GM23338 (cell line): ENCODE measurements around the gene THADA. TPM values are rescaled to one million over a fixed set of nuclear protein-coding genes. Genes with fewer than 3 reads are reported as not detected.

ENCODE experiments used
- ATAC-seq: fragments of 200-7000 bp; cut with Tn5 transposase; 3 replicates; pipeline ENCODE4 v1.9.1; 2020
- DNase-seq: peaks from one replicate; pipeline ENCODE4 v3.0.0-alpha.2; 2015; ENCODE audit warnings: low spot score
- H2AFZ ChIP-seq: fragments of 200-600 bp; sonication (generic); 2 replicates; pipeline ENCODE4 v1.8.0; 2016; ENCODE audit warnings: antibody characterized with exemption, mild to moderate bottlenecking, moderate library complexity
- H3F3A ChIP-seq: fragments of 200-600 bp; sonication (generic); replicated peaks from 2 replicates; pipeline ENCODE4 v1.8.0; 2017; ENCODE audit warnings: antibody characterized with exemption, mixed run types, low read depth
- H3K27ac ChIP-seq: fragments of 200-600 bp; sonication (generic); 2 replicates; pipeline ENCODE4 v1.6.1; 2016; ENCODE audit warnings: low read depth
- H3K27me3 ChIP-seq: fragments of 200-600 bp; sonication (generic); 2 replicates; pipeline ENCODE4 v1.8.0; 2016; ENCODE audit warnings: mild to moderate bottlenecking, mixed run types, moderate library complexity; ENCODE audit not compliant: insufficient read depth
- H3K36me3 ChIP-seq: fragments of 200-600 bp; sonication (generic); 2 replicates; pipeline ENCODE4 v1.8.0; 2016; ENCODE audit warnings: mild to moderate bottlenecking; ENCODE audit not compliant: insufficient read depth
- H3K4me1 ChIP-seq: fragments of 200-600 bp; sonication (generic); 2 replicates; pipeline ENCODE4 v1.8.0; 2016; ENCODE audit warnings: mild to moderate bottlenecking, moderate library complexity; ENCODE audit not compliant: insufficient read depth
- H3K4me2 ChIP-seq: fragments of 200-600 bp; sonication (generic); 2 replicates; pipeline ENCODE4 v1.7.1; 2017; ENCODE audit warnings: mixed run types
- H3K4me3 ChIP-seq: fragments of 200-600 bp; sonication (generic); 2 replicates; pipeline ENCODE4 v1.6.1; 2016; ENCODE audit warnings: mixed run types
- H3K79me2 ChIP-seq: fragments of 200-600 bp; sonication (generic); replicated peaks from 2 replicates; pipeline ENCODE4 v1.8.0; 2017; ENCODE audit warnings: mild to moderate bottlenecking; ENCODE audit not compliant: insufficient read depth
- H3K9me2 ChIP-seq: fragments of 200-600 bp; sonication (generic); 2 replicates; pipeline ENCODE4 v1.8.0; 2017; ENCODE audit not compliant: insufficient read depth
- H4K20me1 ChIP-seq: fragments of 200-600 bp; sonication (generic); replicated peaks from 2 replicates; pipeline ENCODE4 v1.8.0; 2017; ENCODE audit warnings: mild to moderate bottlenecking; ENCODE audit not compliant: insufficient read depth
- H3K27ac Mint-ChIP-seq: 2 replicates; pipeline ENCODE4 v1.8.0; 2020; ENCODE audit warnings: inconsistent platforms, mild to moderate bottlenecking, moderate library complexity, mixed read lengths
- H3K27me3 Mint-ChIP-seq: 3 replicates; pipeline ENCODE4 v1.8.0; 2022; ENCODE audit warnings: low read depth, mild to moderate bottlenecking, moderate library complexity, mixed read lengths, inconsistent platforms; ENCODE audit not compliant: insufficient read depth, poor library complexity
- H3K36me3 Mint-ChIP-seq: 3 replicates; pipeline ENCODE4 v1.8.0; 2021; ENCODE audit warnings: low read depth, mild to moderate bottlenecking, inconsistent platforms, moderate library complexity, mixed read lengths
- H3K4me1 Mint-ChIP-seq: 3 replicates; pipeline ENCODE4 v1.8.0; 2020; ENCODE audit warnings: mild to moderate bottlenecking, inconsistent platforms, mixed read lengths
- H3K4me3 Mint-ChIP-seq: 3 replicates; pipeline ENCODE4 v1.8.0; 2021; ENCODE audit warnings: moderate library complexity, mild to moderate bottlenecking, inconsistent platforms, mixed read lengths
- H3K9me3 Mint-ChIP-seq: 3 replicates; pipeline ENCODE4 v1.8.0; 2020; ENCODE audit warnings: moderate library complexity, mild to moderate bottlenecking, inconsistent platforms, mixed read lengths
- CREB1 ChIP-seq: fragments of 250-450 bp; sonication (Bioruptor Pico); IDR thresholded peaks from 2 replicates; pipeline ENCODE4 v1.5.0; 2020; ENCODE audit warnings: low read depth, mild to moderate bottlenecking, moderate library complexity
- EZH2 ChIP-seq: fragments of 200-600 bp; sonication (generic); IDR thresholded peaks from one replicate; pipeline ENCODE4 v1.8.0; 2017; ENCODE audit warnings: antibody characterized with exemption, mild to moderate bottlenecking, low read depth; ENCODE audit not compliant: unreplicated experiment
- EZH2phosphoT487 ChIP-seq: fragments of 200-600 bp; sonication (generic); IDR thresholded peaks from one replicate; pipeline ENCODE4 v1.8.1; 2018; ENCODE audit warnings: antibody characterized with exemption; ENCODE audit not compliant: unreplicated experiment
- JUNB ChIP-seq: IDR thresholded peaks from one replicate; pipeline ENCODE4 v1.6.1; 2016; ENCODE audit warnings: antibody characterized with exemption; ENCODE audit not compliant: unreplicated experiment
- NANOG ChIP-seq: IDR thresholded peaks from 2 replicates; pipeline ENCODE4 v1.6.1; 2016; ENCODE audit warnings: antibody characterized with exemption, borderline replicate concordance
- POLR2AphosphoS5 ChIP-seq: IDR thresholded peaks from 2 replicates; pipeline ENCODE4 v1.6.1; 2016; ENCODE audit warnings: antibody characterized with exemption, low read depth
- STAT1 ChIP-seq: IDR thresholded peaks from one replicate; pipeline ENCODE4 v1.6.1; 2016; ENCODE audit warnings: antibody characterized with exemption; ENCODE audit not compliant: unreplicated experiment
- ZNF114 ChIP-seq: fragments of 250-450 bp; sonication (Bioruptor Pico); IDR thresholded peaks from 2 replicates; pipeline ENCODE4 v1.5.0; 2020; ENCODE audit warnings: mild to moderate bottlenecking, moderate library complexity
- ZNF331 ChIP-seq: fragments of 250-450 bp; sonication (Bioruptor Pico); IDR thresholded peaks from 2 replicates; pipeline ENCODE4 v1.5.0; 2020; ENCODE audit warnings: low read depth, mild to moderate bottlenecking, moderate library complexity
- polyA plus RNA-seq: library from polyadenylated mRNA; unstranded; fragments of >200 nt; fragmentation: Nextera tagmentation; extraction: Ambion mirVana; gene quantifications from 2 replicates; pipeline ENCODE4 v1.2.1, GENCODE V29; 2016
- total RNA-seq: library from RNA; depleted of rRNA; stranded (reverse); fragments of >200 nt; shearing (Covaris generic); gene quantifications from 2 replicates; pipeline ENCODE4 v1.2.3, GENCODE V29; 2014
- TF ChIP-seq, protein P1 (sequence below), 2 experiments: fragments of 200-600 bp in 1 of 2; sonication (generic) in 1 of 2; conservative IDR thresholded peaks; 2 replicates each; pipeline versions ENCODE4 v1.5.1 to v1.6.1; 2016 to 2017; ENCODE audit warnings: antibody characterized with exemption in 2 of 2, low read depth in 2 of 2, mild to moderate bottlenecking in 2 of 2, moderate library complexity in 1 of 2
- TF ChIP-seq, protein P2 (sequence below): fragments of 250-450 bp; sonication (Bioruptor Pico); IDR thresholded peaks from 2 replicates; pipeline ENCODE4 v1.5.0; 2020; ENCODE audit warnings: mild to moderate bottlenecking, moderate library complexity
- TF ChIP-seq, protein P3 (sequence below): IDR thresholded peaks from one replicate; pipeline ENCODE4 v1.6.1; 2018; ENCODE audit warnings: antibody characterized with exemption; ENCODE audit not compliant: unreplicated experiment
- TF ChIP-seq, protein P4 (sequence below): IDR thresholded peaks from 2 replicates; pipeline ENCODE4 v1.6.1; 2016; ENCODE audit warnings: antibody characterized with exemption

THADA gene
- total and polyA plus RNA-seq, 2 experiments from 2014 or later: 17.0 to 30.7 TPM

DNA sequence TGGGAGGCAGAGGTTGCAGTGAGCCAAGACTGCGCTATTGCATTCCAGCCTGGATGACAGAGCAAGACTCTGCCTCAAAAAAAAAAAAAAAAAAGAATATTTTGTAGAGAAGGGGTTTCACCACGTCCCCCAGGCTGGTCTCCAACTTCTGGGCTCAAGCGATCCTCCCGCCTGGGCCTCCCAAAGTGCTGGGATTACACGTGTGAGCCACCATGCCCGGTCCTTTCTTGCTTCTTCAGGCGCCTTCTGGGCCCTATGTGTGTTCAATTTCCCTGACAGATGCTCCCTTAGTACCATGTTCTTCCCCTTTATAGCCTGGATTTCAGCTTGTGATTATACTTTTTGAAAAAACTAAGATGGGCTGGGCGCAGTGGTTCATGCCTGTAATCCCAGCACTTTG is 379.2 kb downstream of the THADA start:
- H3K27me3 Mint-ChIP-seq: peaks cover 11% of the 10 kb centered on the region
- Histone ChIP-seq H4K20me1 (no peaks in the 10 kb centered on the region), H3K36me3 (no peaks in the 10 kb centered on the region), H3K4me2 (no peak overlapping the region), H3K9me2 (no peaks in the 10 kb centered on the region), H3K79me2 (no peaks in the 10 kb centered on the region), H3K27ac (peak overlapping the region; percentile 75; the same call in 1 of the 2 replicates), H2AFZ (no peak overlapping the region), H3K4me1 (peaks cover 60% of the 10 kb centered on the region), H3F3A (peaks cover 42% of the 10 kb centered on the region), H3K27me3 (no peaks in the 10 kb centered on the region), H3K4me3 (no peak overlapping the region)
- DNase-seq: no peak
- ATAC-seq: no peak
- TF ChIP-seq, protein P1, sequence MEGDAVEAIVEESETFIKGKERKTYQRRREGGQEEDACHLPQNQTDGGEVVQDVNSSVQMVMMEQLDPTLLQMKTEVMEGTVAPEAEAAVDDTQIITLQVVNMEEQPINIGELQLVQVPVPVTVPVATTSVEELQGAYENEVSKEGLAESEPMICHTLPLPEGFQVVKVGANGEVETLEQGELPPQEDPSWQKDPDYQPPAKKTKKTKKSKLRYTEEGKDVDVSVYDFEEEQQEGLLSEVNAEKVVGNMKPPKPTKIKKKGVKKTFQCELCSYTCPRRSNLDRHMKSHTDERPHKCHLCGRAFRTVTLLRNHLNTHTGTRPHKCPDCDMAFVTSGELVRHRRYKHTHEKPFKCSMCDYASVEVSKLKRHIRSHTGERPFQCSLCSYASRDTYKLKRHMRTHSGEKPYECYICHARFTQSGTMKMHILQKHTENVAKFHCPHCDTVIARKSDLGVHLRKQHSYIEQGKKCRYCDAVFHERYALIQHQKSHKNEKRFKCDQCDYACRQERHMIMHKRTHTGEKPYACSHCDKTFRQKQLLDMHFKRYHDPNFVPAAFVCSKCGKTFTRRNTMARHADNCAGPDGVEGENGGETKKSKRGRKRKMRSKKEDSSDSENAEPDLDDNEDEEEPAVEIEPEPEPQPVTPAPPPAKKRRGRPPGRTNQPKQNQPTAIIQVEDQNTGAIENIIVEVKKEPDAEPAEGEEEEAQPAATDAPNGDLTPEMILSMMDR (conservative IDR thresholded peaks at IDR 0.05; ENCODE audit: low read depth in 2 of 2): no peak
- TF ChIP-seq EZH2phosphoT487: no peak
- no peak for TF ChIP-seq ZNF114 (CRISPR knock-in tag)
- no peak for TF ChIP-seq POLR2AphosphoS5
- TF ChIP-seq, protein P2, sequence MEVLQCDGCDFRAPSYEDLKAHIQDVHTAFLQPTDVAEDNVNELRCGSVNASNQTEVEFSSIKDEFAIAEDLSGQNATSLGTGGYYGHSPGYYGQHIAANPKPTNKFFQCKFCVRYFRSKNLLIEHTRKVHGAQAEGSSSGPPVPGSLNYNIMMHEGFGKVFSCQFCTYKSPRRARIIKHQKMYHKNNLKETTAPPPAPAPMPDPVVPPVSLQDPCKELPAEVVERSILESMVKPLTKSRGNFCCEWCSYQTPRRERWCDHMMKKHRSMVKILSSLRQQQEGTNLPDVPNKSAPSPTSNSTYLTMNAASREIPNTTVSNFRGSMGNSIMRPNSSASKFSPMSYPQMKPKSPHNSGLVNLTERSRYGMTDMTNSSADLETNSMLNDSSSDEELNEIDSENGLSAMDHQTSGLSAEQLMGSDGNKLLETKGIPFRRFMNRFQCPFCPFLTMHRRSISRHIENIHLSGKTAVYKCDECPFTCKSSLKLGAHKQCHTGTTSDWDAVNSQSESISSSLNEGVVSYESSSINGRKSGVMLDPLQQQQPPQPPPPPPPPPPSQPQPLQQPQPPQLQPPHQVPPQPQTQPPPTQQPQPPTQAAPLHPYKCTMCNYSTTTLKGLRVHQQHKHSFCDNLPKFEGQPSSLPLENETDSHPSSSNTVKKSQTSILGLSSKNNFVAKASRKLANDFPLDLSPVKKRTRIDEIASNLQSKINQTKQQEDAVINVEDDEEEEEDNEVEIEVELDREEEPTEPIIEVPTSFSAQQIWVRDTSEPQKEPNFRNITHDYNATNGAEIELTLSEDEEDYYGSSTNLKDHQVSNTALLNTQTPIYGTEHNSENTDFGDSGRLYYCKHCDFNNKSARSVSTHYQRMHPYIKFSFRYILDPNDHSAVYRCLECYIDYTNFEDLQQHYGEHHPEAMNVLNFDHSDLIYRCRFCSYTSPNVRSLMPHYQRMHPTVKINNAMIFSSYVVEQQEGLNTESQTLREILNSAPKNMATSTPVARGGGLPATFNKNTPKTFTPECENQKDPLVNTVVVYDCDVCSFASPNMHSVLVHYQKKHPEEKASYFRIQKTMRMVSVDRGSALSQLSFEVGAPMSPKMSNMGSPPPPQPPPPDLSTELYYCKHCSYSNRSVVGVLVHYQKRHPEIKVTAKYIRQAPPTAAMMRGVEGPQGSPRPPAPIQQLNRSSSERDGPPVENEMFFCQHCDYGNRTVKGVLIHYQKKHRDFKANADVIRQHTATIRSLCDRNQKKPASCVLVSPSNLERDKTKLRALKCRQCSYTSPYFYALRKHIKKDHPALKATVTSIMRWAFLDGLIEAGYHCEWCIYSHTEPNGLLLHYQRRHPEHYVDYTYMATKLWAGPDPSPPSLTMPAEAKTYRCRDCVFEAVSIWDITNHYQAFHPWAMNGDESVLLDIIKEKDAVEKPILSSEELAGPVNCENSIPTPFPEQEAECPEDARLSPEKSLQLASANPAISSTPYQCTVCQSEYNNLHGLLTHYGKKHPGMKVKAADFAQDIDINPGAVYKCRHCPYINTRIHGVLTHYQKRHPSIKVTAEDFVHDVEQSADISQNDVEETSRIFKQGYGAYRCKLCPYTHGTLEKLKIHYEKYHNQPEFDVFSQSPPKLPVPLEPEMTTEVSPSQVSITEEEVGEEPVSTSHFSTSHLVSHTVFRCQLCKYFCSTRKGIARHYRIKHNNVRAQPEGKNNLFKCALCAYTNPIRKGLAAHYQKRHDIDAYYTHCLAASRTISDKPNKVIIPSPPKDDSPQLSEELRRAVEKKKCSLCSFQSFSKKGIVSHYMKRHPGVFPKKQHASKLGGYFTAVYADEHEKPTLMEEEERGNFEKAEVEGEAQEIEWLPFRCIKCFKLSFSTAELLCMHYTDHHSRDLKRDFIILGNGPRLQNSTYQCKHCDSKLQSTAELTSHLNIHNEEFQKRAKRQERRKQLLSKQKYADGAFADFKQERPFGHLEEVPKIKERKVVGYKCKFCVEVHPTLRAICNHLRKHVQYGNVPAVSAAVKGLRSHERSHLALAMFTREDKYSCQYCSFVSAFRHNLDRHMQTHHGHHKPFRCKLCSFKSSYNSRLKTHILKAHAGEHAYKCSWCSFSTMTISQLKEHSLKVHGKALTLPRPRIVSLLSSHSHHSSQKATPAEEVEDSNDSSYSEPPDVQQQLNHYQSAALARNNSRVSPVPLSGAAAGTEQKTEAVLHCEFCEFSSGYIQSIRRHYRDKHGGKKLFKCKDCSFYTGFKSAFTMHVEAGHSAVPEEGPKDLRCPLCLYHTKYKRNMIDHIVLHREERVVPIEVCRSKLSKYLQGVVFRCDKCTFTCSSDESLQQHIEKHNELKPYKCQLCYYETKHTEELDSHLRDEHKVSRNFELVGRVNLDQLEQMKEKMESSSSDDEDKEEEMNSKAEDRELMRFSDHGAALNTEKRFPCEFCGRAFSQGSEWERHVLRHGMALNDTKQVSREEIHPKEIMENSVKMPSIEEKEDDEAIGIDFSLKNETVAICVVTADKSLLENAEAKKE (CRISPR knock-in tag): no peak
- TF ChIP-seq NANOG: no peak
- TF ChIP-seq CREB1 (CRISPR knock-in tag): no peak
- no peak for TF ChIP-seq EZH2
- TF ChIP-seq STAT1: no peak
- TF ChIP-seq ZNF331 (CRISPR knock-in tag): no peak
- TF ChIP-seq, protein P3, sequence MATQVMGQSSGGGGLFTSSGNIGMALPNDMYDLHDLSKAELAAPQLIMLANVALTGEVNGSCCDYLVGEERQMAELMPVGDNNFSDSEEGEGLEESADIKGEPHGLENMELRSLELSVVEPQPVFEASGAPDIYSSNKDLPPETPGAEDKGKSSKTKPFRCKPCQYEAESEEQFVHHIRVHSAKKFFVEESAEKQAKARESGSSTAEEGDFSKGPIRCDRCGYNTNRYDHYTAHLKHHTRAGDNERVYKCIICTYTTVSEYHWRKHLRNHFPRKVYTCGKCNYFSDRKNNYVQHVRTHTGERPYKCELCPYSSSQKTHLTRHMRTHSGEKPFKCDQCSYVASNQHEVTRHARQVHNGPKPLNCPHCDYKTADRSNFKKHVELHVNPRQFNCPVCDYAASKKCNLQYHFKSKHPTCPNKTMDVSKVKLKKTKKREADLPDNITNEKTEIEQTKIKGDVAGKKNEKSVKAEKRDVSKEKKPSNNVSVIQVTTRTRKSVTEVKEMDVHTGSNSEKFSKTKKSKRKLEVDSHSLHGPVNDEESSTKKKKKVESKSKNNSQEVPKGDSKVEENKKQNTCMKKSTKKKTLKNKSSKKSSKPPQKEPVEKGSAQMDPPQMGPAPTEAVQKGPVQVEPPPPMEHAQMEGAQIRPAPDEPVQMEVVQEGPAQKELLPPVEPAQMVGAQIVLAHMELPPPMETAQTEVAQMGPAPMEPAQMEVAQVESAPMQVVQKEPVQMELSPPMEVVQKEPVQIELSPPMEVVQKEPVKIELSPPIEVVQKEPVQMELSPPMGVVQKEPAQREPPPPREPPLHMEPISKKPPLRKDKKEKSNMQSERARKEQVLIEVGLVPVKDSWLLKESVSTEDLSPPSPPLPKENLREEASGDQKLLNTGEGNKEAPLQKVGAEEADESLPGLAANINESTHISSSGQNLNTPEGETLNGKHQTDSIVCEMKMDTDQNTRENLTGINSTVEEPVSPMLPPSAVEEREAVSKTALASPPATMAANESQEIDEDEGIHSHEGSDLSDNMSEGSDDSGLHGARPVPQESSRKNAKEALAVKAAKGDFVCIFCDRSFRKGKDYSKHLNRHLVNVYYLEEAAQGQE: no peak
- TF ChIP-seq JUNB: no peak
- TF ChIP-seq, protein P4, sequence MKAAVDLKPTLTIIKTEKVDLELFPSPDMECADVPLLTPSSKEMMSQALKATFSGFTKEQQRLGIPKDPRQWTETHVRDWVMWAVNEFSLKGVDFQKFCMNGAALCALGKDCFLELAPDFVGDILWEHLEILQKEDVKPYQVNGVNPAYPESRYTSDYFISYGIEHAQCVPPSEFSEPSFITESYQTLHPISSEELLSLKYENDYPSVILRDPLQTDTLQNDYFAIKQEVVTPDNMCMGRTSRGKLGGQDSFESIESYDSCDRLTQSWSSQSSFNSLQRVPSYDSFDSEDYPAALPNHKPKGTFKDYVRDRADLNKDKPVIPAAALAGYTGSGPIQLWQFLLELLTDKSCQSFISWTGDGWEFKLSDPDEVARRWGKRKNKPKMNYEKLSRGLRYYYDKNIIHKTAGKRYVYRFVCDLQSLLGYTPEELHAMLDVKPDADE: no peak
- no peak overlapping the region for H3K4me3 Mint-ChIP-seq
- H3K27ac Mint-ChIP-seq: no peak overlapping the region
- peaks cover 60% of the 10 kb centered on the region for H3K4me1 Mint-ChIP-seq
- H3K9me3 Mint-ChIP-seq: no peaks in the 10 kb centered on the region
- H3K36me3 Mint-ChIP-seq: peaks cover under 1% of the 10 kb centered on the region; the same call in 1 of the 3 replicates
